Hematopoietic multipotent progenitor cell treated with erythropoietin and hydrocortisone succinate and interleukin-3 and kit ligand, for 8 days (in vitro differentiated cells): Measurements from ENCODE around the gene IGFL2.
"Not testable (repeated sequence)": the region's sequence is repeated elsewhere in the genome, so short reads cannot be mapped to it uniquely, and the experiment has no call there.

Source experiments
- DNase-seq: peaks from one replicate; pipeline ENCODE4 v3.0.0-alpha.2; 2015

IGFL2 gene

GRCh38 chr19:46144756-46145155 lies 3.3 kb upstream of the IGFL2 start:
- DNase-seq, result peak; percentile 2

DNA sequence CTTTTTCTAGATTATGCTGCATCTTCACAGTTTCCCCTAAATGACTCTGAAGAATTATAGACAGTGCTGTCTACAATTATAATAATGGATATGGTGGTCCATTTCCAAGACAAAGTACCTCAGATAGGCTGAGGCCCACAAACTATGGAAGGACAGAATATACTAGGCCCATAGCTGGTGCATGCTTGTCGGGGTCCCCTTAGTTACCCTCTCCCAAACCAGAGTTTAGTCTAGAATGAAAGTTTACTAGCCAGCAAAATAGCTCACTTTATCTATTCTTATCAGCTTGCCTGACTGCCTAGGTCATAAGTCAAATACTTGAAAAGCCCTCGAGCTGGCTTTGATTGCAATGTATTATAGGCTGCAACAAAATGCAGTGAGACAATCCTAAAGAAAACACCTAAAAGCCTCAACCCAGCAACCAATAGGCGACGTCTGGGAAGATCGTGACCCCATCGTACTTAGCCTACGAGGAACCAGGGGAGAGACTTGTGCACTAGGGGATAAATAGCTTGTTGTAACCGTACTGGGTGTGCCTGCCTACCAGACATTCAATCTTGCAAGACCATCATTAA lies 785 bp upstream of the IGFL2 start:
- DNase-seq, result no peak

- DNase-seq, result no peak
Observed at GRCh38 chr19:46150606-46151005, 2.6 kb downstream of the IGFL2 start.

DNA sequence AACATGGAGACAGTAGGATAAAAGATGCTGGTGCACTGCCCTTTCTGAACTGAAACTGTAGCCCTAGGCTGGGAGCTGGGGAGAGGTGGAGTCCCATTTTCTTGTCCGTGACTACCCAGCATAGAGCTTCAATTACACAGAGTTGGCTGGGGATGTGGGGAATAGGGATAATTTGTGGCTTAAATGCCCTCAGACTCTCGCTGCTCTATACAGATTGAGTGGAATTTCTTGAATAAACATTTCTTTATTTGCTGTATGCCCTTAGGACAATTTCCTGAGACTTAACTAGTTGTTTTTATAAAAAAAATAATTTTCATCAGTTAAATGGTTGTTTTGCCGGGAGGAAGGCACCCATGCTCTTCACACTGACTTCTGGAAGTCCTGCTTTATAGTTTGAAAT lies 7.2 kb downstream of the IGFL2 start:
- DNase-seq, result no peak

DNA sequence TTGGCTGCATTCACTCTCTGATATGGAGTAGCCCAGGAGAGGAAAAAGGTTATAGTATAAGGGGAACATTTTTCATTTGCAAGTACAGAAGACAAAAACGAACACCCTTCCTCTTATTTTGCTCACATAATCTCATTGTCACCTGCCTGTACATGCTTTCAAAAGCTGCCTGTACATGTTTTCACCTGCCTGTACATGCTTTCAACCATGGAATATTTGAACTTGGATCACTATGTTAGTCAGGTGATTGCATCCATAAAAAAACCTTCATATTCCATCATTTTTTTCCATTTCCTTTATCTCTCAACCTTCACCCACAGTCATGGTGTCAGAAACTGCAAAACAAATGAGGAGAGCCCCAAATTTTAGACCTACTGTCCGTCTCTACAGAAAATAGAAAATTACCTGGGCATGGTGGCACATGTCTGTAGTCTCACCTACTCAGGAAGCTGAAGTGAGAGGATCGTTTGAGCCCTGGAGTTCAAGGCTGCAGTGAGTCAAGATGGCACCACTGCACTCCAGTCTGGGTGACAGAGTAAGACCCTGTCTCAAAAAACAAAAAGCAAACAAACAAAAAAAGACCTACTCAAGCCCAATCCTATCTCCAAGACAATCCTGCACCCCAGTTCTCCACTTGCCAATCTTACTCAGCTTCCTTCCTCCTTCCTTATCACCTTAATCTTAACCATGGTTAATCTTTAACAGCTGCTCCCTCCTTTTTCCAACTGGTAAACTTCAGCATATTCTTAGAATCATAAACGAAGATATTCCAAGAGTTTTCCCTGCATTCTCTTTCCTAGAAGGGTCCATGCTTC lies 11.6 kb downstream of the IGFL2 start:
- DNase-seq, result no peak

DNA sequence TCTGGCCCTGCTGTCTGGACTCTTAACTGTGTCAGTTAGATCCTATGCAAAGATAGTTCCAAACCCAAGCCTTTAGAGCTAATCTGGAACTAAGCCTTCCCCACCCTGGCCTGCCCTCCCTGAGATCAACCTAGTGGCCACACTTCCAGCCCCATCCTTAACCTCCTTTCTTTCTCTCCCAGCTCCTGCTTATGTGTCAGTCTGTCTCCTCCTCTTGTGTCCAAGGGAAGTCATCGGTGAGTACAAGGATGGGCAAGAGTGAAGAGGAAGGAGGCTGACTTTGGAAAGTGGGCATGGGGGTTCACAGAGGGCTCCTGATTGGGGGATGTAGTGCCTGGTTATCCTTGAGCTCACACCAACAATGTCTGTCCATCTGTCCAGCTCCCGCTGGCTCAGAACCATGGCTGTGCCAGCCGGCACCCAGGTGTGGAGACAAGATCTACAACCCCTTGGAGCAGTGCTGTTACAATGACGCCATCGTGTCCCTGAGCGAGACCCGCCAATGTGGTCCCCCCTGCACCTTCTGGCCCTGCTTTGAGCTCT lies 12.3 kb downstream of the IGFL2 start:
- no peak for DNase-seq

DNA sequence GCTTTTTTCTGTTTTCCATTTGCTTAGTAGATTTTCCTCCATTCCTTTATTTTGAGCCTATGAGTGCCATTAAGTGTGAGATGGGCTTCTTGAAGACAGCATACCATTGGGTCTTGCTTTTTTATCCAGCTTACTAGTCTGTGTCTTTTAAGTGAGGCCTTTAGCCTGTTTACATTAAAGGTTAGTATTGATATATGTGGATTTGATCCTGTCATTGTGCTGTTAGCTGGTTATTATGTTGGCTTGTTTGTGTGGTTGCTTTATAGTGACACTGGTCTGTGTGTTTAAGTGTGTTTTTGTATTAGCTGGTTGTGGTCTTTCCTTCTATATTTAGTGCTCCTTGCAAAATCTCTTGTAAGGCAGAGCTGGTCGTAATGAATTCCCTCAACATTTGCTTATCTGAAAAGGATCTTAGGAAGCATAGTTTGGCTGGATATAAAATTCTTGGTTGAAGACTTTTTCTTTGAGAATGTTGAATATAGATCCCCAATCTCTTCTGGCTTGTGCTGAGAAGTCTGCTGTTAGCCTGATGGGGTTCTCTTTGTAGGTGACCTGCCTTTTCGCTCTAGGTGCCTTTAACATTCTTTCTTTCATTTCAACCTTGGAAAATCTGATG lies 13.7 kb downstream of the IGFL2 start:
- DNase-seq, result not testable (repeated sequence)

DNA sequence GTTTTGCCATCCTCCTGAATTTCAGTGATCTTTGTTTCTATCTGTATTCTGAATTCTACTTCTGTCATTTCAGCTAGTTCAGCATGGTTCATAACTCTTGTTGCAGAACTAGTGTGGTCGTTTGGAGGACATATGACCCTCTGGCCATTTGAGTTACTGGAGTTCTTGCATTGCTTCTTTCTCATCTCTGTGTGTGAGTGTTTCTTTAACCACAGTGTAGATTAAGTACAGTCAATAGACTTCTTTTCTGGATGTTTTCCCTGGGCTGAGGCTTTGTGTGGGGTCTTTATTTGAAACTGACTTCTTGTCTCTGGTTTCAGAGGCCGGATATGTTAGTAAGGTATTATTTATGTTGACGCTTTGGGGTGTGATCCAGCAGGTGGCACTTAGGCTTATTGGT lies 14.7 kb downstream of the IGFL2 start:
- no peak for DNase-seq

- DNase-seq, result no peak
Observed at GRCh38 chr19:46173886-46174480, 25.9 kb downstream of the IGFL2 start.

- DNase-seq, result no peak
Observed at GRCh38 chr19:46176116-46176860, 28.2 kb downstream of the IGFL2 start.

- DNase-seq, result no peak
Observed at GRCh38 chr19:46179076-46179759, 31.2 kb downstream of the IGFL2 start.

DNA sequence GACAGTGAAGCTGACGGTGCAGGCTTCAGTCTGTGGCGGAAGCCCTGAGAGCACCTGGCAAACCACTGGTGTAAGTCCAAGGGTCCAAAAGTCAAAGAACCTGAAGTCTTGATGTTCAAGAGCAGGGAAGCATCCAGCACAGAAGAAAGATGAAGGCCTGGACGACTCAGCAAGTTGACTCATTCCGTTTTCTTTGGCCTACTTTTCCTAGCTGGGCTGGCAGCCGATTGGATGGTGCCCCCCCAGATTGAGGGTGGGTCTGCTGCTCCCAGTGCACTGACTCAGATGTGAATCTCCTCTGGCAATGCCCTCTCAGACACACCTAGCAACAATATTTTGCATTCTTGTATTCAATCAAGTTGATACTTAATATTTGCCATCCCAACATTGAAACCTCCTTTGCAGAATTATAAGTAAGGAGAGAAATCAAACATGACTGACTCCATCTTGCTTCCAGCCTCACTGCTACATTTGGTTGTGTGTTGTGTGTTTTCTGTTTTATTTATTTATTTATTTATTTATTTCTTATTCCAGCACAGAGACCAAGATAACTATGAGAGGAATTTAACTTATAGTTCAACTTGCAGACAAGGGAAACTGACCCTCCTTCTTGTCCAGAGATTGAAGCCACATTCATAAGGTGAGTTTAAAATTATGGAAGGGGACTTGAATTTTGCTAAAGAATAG lies 32.8 kb downstream of the IGFL2 start:
- no peak for DNase-seq

- DNase-seq, result no peak
Observed at GRCh38 chr19:46181388-46181779, 33.3 kb downstream of the IGFL2 start.

DNA sequence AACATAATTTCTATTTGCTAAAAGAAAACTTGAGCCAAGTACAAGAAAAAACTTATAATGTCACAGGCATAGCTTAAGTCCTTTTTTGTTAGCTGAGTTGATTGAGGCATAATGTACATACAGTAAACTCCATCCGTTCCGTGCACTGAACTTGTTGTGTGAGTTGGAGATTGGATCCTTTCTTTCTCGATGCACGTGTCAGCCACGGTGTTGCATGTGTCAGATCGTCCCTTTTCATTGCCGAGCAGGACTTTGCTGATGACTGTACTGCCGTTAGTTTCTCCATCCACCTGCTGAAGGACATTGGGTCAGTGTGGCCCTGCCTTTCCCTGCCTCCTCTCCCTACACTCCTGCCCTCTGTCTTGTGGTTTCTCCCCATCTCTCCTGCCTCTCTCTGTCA lies 34.4 kb downstream of the IGFL2 start:
- no peak for DNase-seq

DNA sequence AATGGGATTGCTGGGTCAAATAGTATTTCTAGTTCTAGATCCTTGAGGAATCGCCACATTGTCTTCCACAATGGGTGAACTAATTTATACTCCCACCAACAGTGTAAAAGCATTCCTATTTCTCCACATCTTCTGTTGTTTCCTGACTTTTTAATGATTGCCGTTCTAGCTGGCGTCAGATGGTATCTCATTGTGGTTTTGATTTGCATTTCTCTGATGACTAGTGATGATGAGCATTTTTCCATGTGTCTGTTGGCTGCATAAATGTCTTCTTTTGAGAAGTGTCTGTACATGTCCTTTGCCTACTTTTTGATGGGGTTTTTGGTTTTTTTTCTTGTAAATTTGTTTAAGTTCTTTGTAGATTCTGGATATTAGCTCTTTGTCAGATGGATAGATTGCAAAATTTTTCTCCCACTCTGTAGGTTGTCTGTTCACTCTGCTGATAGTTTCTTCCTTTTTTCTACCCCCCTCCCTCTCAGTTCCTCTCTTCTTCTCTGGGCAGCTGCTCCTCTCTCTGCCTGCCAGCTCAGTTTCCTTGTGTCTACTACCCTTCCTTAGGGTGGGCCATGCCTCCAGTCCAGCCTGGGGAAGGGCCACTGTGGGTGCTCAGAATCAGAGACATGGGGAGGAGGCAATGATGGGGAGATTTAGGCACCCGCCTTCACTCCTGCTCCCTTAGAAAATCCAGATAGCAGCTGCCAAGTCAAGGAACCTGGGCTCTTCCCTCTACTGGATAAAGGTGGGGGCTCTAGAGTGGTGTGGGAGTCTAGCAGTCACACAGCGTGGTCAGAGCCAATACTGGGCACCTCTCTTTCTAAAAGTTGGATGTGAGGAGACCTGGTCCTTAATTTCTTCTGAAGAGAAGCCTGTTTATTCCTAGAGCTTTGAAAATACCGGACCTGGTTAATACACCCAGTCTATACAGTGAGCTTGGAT lies 37.0 kb downstream of the IGFL2 start:
- not testable (repeated sequence) for DNase-seq

GRCh38 chr19:46186101-46186716 lies 38.2 kb downstream of the IGFL2 start:
- no peak for DNase-seq

GRCh38 chr19:46186717-46187101 lies 38.7 kb downstream of the IGFL2 start:
- DNase-seq, result no peak

DNA sequence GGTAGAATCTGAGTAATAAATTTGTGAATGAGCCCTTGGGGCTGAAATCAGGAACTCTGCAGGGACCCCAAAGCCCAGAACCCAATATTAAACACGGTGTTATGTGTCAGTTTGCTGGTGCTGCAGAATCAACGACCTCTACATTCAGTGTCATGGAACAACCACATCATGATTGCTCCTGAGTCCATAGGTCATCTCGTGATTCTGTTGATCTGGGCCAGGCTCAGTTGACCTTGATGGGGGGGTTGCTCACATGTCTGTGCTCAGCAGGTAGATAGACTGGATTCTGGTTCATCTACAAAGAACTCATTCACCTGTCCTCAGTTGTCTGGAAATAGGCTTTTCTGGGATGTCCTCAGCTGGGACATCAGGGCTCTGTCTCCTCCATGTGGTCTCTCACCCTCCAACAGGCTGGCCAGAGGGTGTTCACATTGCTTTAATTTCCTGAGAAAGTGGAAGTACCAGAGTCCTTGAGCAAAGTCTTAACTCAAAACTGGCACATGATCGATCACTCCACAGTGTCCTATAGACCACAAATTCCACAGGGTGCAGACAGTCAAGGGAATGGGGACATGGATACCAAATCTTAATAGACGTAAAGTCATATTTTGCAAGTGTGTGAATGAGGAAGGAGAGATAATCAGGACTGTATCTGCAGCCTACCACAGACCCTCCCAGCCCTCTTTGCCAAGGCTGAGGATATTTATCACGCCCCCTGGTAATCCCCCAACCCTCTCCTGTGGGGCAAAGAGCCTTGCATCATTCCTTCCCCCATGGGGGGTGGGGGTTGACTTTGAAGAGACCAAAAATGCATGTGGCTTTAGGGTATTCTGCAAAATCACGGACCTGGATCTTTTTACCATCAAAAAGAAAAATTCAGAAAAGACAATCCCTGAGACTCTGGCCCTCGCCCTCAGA lies 42.2 kb downstream of the IGFL2 start:
- no peak for DNase-seq

DNA sequence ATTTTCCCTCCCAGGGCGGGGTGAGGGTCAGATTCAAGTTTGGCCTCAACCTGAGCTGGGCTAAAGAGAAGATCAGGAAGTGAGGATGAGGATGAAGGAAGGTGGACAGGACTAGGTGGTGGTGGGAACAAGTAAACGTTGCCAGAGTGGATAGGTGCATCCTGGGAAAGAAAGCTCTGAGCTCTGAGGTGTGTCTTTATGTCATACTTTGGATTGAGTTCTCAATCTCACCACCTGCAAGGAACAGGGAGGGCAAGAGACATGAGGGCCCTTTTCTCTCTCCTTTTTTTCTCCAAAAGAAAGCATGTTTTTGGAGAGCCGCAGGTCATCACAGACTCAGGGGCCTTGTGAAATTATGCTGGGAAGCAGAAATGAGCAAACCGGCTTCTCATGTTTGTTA lies 43.3 kb downstream of the IGFL2 start:
- DNase-seq, result no peak
